ENCODE data around the gene PIGU.
"Not testable (repeated sequence)": the region's sequence is repeated elsewhere in the genome, so short reads cannot be mapped to it uniquely, and the experiment has no call there.

PIGU gene

GRCh38 chr20:34621036-34621343, 55.9 kb downstream of the PIGU start:
- no peak for DNase-seq (ENCODE audit: low read depth)

DNA sequence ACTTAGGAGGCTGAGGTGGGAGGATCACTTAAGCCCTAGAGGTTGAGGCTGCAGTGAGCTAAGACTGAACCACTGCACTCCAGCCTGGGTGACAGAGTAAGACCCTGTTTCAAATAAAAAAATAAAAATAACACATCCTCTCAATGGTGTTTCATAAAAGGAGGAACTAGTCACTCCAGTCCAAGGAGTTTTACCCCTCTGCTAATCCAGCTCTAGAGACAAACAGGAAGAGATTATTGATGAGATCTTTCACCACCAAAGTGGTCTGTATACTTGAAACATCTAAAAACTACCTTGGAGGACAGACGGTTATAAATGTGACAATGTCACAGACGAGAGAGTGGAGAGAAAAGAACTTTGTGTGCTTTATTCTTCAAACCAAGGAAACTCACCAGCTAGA, 58.2 kb downstream of the PIGU start:
- DNase-seq (ENCODE audit: low read depth): no peak

GRCh38 chr20:34616913-34617312, 60.0 kb downstream of the PIGU start:
- not testable (repeated sequence) for DNase-seq (ENCODE audit: low read depth)

DNA sequence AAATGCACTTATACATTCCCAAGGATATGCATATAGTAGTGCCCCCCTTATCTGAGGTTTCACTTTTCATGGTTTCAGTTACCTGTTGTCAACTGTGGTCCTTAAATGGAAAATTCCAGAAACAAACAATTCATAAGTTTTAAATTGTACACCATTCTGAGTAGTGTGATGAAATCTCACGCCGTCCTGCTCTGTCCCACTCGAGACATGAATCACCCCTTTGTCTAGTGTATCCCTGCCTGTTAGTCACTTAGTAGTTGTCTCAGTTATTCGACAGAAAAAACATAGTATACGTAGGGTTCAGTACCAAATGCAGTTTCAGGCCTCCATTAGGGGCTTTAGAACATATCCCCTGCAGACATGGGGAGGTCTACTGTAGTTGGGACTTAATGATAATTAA, 61.4 kb downstream of the PIGU start:
- DNase-seq (ENCODE audit: low read depth): no peak

DNA sequence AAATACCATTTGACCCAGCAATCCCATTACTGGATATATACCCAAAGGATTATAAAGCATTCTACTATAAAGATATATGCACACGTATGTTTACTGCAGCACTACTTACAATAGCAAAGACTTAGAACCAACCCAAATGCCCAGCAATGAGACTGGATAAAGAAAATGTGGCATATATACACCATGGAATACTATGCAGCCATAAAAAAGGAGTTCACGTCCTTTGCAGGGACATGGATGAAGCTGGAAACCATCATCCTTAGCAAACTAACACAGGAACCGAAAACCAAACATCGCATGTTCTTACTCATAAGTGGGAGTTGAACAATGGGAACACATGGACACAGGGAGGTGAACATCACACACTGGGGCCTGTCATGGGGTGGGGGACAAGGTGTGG, 64.9 kb downstream of the PIGU start:
- DNase-seq (ENCODE audit: low read depth): not testable (repeated sequence)

GRCh38 chr20:34607066-34607465, 69.8 kb downstream of the PIGU start:
- DNase-seq (ENCODE audit: low read depth): no peak

GRCh38 chr20:34604980-34605788, 71.7 kb downstream of the PIGU start:
- no peak for DNase-seq (ENCODE audit: low read depth)

DNA sequence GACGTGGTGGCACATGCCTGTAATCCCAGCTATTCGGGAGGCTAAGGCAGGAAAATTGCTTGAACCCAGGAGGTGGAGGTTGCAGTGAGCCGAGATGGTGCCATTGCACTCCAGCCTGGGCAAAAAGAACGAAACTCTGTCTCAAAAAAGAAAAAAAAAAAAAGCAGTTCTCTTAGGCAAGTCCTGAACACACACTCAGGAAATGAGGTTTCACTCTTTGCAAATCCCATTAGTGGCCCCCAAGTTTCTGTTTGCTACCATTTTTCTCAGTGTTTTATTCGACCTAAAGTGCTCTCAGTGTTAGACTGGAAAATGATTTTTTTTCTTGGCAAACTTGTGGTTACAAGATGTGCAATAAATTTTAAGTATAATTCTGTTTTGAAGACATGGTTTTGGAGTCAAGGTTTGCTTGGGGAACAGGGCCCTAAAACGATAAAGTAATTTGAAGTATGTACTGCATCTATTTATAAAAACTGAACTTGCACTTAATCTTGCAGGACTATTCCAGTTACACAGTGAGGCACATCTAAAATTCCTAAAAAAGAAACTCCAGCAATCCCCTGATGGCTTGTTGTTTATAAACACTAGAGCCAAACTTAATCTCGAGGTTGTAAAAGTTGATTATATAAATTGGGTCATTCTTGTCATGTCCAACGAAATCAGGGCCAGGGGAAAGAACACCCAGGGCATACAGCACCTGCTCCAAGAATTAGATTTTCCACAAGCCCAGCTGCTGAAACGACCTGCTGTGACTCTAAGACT, 75.8 kb downstream of the PIGU start:
- DNase-seq (ENCODE audit: low read depth): no peak

- no peak for DNase-seq (ENCODE audit: low read depth)
Measured at GRCh38 chr20:34595377-34596184, 81.3 kb downstream of the PIGU start.

GRCh38 chr20:34586488-34587163, 90.3 kb downstream of the PIGU start:
- DNase-seq (ENCODE audit: low read depth): no peak

GRCh38 chr20:34585019-34585418, 91.9 kb downstream of the PIGU start:
- no peak for DNase-seq (ENCODE audit: low read depth)

DNA sequence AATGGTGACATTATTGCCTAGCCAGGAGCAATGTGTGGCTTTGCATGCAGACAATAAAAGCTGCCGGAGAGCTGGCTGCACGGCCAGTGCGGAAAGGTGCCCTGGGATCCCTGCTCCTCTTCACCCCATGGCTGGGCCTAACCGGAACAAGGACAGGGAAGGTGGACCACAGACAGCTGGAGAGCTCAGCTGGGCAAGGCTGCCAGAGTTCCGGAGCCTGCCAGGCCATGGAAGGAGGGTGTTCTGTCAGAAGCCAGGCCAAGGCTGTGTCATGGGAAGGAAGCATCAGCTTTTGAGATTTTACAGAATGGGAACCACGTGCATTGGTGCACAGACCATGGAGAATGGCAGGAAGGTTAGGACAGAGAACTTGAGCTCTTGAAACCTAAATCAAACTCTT, 93.3 kb downstream of the PIGU start:
- DNase-seq (ENCODE audit: low read depth): no peak

DNA sequence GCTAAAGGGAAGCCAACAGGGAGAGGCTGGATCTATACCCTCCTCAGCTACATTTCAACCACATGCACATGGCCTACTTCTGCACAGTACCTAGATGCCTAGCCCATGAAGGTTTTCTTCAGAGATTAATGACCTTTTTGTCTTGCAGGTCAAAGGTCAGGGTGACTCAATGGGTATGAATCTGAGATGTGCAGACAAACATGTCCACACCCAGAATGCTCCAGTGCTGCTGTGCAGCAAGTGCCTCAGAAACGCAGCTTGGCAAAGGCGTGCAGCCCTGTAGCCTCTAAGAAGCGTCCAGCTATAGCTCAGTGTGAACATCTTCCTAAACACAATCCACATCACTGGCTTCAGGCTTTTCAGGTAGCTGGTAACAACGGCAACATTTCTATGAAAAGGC, 94.0 kb downstream of the PIGU start:
- no peak for DNase-seq (ENCODE audit: low read depth)

GRCh38 chr20:34582221-34582620, 94.7 kb downstream of the PIGU start:
- DNase-seq (ENCODE audit: low read depth): no peak

- DNase-seq (ENCODE audit: low read depth): no peak
Measured at GRCh38 chr20:34581341-34582184, 95.3 kb downstream of the PIGU start.

GRCh38 chr20:34579979-34580940, 96.6 kb downstream of the PIGU start:
- DNase-seq (ENCODE audit: low read depth): no peak

DNA sequence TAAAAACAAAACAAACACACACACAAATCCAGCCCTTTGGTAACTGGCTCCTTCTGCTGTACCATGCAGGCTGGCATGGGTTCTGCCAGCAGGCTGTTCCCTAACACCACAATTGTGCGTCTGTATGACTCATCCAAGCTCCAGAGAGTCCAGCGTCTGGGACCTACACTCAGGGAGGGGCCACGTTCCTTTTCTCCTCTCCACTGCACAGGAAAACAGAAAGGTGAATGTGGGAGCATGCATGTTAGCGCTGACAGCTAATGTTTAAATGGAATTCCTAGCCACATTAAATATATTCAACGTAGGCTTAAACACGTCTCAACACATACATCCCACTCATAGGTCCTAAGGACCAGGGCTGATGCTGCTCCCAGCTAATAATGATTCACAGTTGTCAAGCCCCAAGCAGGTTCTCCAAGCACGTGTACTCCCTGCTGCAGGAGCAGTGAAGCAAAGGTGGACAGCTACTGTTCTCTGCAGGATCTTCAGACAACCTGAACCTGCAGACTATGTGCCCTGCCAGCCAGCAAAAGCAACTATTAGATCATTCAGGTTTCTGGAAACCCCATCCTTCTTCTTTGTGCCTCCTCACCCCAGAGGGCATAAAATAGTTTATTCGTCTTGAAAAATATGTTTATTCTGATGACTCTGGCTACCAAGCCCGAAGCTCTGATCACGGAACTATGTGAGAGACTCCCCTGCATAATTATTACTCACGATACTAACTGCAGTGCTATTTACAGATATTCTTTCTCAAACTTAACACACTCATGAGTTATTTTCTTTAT, 97.5 kb downstream of the PIGU start:
- no peak for DNase-seq (ENCODE audit: low read depth)

- no peak for DNase-seq (ENCODE audit: low read depth)
Measured at GRCh38 chr20:34578521-34578920, 98.4 kb downstream of the PIGU start.

DNA sequence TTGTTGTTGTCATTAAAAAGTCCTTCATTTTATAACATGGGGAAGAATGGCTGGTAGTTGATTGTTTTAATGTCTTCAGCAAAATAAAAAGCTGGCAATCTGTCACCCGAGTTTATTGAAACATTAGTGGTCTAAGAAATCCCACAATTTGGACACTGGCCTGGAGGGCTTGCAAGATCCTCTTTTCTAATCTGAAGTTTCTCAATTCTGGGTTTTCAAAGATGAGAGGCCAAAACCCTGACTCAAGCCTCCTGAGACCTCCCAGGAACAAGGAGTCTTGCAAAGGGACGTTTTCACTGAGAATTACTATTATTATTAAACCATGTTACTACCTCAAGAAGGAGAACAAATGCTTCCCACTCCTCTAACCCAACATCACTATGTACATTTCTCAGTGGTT, 98.9 kb downstream of the PIGU start:
- no peak for DNase-seq (ENCODE audit: low read depth)

Data from stimulated activated CD8-positive, alpha-beta memory T cell treated with anti-CD3 and anti-CD28 coated beads, Interleukin-7, amount 100 ng/mL, for 24 hours (primary cell).